ENCODE results near the gene IMMP2L.

- TF ChIP-seq POLR2AphosphoS5 (IDR thresholded peaks at IDR 0.05) (no peak), CTCF (IDR thresholded peaks at IDR 0.05) (no peak), POLR2A (IDR thresholded peaks at IDR 0.05) (no peak), EP300 (IDR thresholded peaks at IDR 0.05) (no peak)
Observed at GRCh38 chr7:111164442-111164841, 397.9 kb downstream of the IMMP2L start.
